UCSD-AML1 (cell line): ENCODE measurements around the gene FAM237A.
A peak's percentile ranks its signal among the peaks of the same experiment; 100 is the strongest.

ENCODE experiments used
- DNase-seq: peaks from one replicate; lab custom pipeline; 2025; ENCODE audit not compliant: unreplicated experiment; lab: John Stamatoyannopoulos, UW

Gene FAM237A

GRCh38 chr2:206642075-206643025 lies at the start of gene FAM237A:
Gene FAM237A (plus strand): TSS chr2:206642487. CDS start chr2:206644237, 1,750 bp downstream.
- peak; percentile 9 for DNase-seq

- no peak for DNase-seq
These were observed 44.5 kb upstream of the FAM237A start for GRCh38 chr2:206597717-206598218.

- no peak for DNase-seq
These were observed 39.0 kb upstream of the FAM237A start for GRCh38 chr2:206603243-206603642.

- no peak for DNase-seq
These were observed 31.8 kb upstream of the FAM237A start for GRCh38 chr2:206610451-206610850.

- no peak for DNase-seq
These were observed 31.1 kb upstream of the FAM237A start for GRCh38 chr2:206611191-206611590.

GRCh38 chr2:206611736-206612135 lies 30.6 kb upstream of the FAM237A start:
- no peak for DNase-seq

- peak; percentile 11 for DNase-seq
These were observed 27.5 kb upstream of the FAM237A start for GRCh38 chr2:206614811-206615210.

GRCh38 chr2:206615417-206616089 lies 26.7 kb upstream of the FAM237A start:
- DNase-seq: no peak

- DNase-seq: no peak
These were observed 26.1 kb upstream of the FAM237A start for GRCh38 chr2:206616151-206616550.

GRCh38 chr2:206619011-206619410 lies 23.3 kb upstream of the FAM237A start:
- no peak for DNase-seq

GRCh38 chr2:206626108-206626507 lies 16.2 kb upstream of the FAM237A start:
- DNase-seq: no peak

- no peak for DNase-seq
These were observed 14.7 kb upstream of the FAM237A start for GRCh38 chr2:206627632-206628031.

GRCh38 chr2:206631340-206631739 lies 10.9 kb upstream of the FAM237A start:
- DNase-seq: no peak

- DNase-seq: no peak
These were observed 7.3 kb upstream of the FAM237A start for GRCh38 chr2:206635015-206635414.

GRCh38 chr2:206639636-206640035 lies 2.7 kb upstream of the FAM237A start:
- no peak for DNase-seq

- DNase-seq: no peak
These were observed 1.1 kb upstream of the FAM237A start for GRCh38 chr2:206641226-206641625.

- no peak for DNase-seq
These were observed 5.7 kb downstream of the FAM237A start for GRCh38 chr2:206647985-206648384.

- no peak for DNase-seq
These were observed 14.8 kb downstream of the FAM237A start for GRCh38 chr2:206657087-206657486.

GRCh38 chr2:206665251-206665650 lies 23.0 kb downstream of the FAM237A start:
- DNase-seq: no peak

GRCh38 chr2:206670531-206671319 lies 28.4 kb downstream of the FAM237A start:
- DNase-seq: no peak

GRCh38 chr2:206683546-206683945 lies 41.3 kb downstream of the FAM237A start:
- no peak for DNase-seq
